ENCODE measurements around the gene RABGAP1L.
"Not testable (repeated sequence)": the region's sequence is repeated elsewhere in the genome, so short reads cannot be mapped to it uniquely, and the experiment has no call there.

The RABGAP1L gene

GRCh38 chr1:174580801-174581200, 421.5 kb downstream of the RABGAP1L start:
- no peak for DNase-seq (ENCODE audit: low read depth)
- TF ChIP-seq MYC (IDR thresholded peaks at IDR 0.05; ENCODE audit: low read depth, low read length) (no peak), CTCF (IDR thresholded peaks at IDR 0.05; ENCODE audit: low read depth, low read length) (no peak), POLR2A (IDR thresholded peaks at IDR 0.05; ENCODE audit: extremely low read depth, insufficient read length) (no peak), MAX (IDR thresholded peaks at IDR 0.05; ENCODE audit: low read depth, low read length) (no peak)

GRCh38 chr1:174583316-174583715, 424.0 kb downstream of the RABGAP1L start:
- H3K4me3 ChIP-seq (ENCODE audit: low read depth, low read length), result no peak overlapping the region
- TF ChIP-seq POLR2A (IDR thresholded peaks at IDR 0.05; ENCODE audit: extremely low read depth, insufficient read length), result no peak
- TF ChIP-seq CTCF (IDR thresholded peaks at IDR 0.05; ENCODE audit: low read depth, low read length), result no peak
- no peak for TF ChIP-seq MAX (IDR thresholded peaks at IDR 0.05; ENCODE audit: low read depth, low read length)
- TF ChIP-seq MYC (IDR thresholded peaks at IDR 0.05; ENCODE audit: low read depth, low read length), result no peak
- no peak for DNase-seq (ENCODE audit: low read depth)

More at GRCh38 chr1:174580801-174581200, 421.5 kb downstream of the RABGAP1L start:
- no peak overlapping the region for H3K4me3 ChIP-seq (ENCODE audit: low read depth, low read length)

- H3K4me3 ChIP-seq (ENCODE audit: low read depth, low read length), result no peak overlapping the region
- no peak for TF ChIP-seq MYC (IDR thresholded peaks at IDR 0.05; ENCODE audit: low read depth, low read length)
- TF ChIP-seq POLR2A (IDR thresholded peaks at IDR 0.05; ENCODE audit: extremely low read depth, insufficient read length), result no peak
- no peak for TF ChIP-seq CTCF (IDR thresholded peaks at IDR 0.05; ENCODE audit: low read depth, low read length)
- DNase-seq (ENCODE audit: low read depth), result no peak
These were observed 424.8 kb downstream of the RABGAP1L start for GRCh38 chr1:174584071-174584470.

- DNase-seq (ENCODE audit: low read depth); H3K4me3 ChIP-seq (ENCODE audit: low read depth, low read length): not testable (repeated sequence)
These were observed 429.3 kb downstream of the RABGAP1L start for GRCh38 chr1:174588618-174589017.

- no peak overlapping the region for H3K4me3 ChIP-seq (ENCODE audit: low read depth, low read length)
- TF ChIP-seq MYC (IDR thresholded peaks at IDR 0.05; ENCODE audit: low read depth, low read length) (no peak), CTCF (IDR thresholded peaks at IDR 0.05; ENCODE audit: low read depth, low read length) (no peak), POLR2A (IDR thresholded peaks at IDR 0.05; ENCODE audit: extremely low read depth, insufficient read length) (no peak), MAX (IDR thresholded peaks at IDR 0.05; ENCODE audit: low read depth, low read length) (no peak)
These were observed 445.9 kb downstream of the RABGAP1L start for GRCh38 chr1:174605198-174605597.

GRCh38 chr1:174606471-174606870, 447.2 kb downstream of the RABGAP1L start:
- no peak for DNase-seq (ENCODE audit: low read depth)
- H3K4me3 ChIP-seq (ENCODE audit: low read depth, low read length), result no peak overlapping the region
- TF ChIP-seq CTCF (IDR thresholded peaks at IDR 0.05; ENCODE audit: low read depth, low read length), result no peak
- no peak for TF ChIP-seq MYC (IDR thresholded peaks at IDR 0.05; ENCODE audit: low read depth, low read length)
- no peak for TF ChIP-seq POLR2A (IDR thresholded peaks at IDR 0.05; ENCODE audit: extremely low read depth, insufficient read length)
- no peak for TF ChIP-seq MAX (IDR thresholded peaks at IDR 0.05; ENCODE audit: low read depth, low read length)

More at GRCh38 chr1:174605198-174605597, 445.9 kb downstream of the RABGAP1L start:
- DNase-seq (ENCODE audit: low read depth), result no peak

GRCh38 chr1:174617905-174618304, 458.6 kb downstream of the RABGAP1L start:
- not testable (repeated sequence) for H3K4me3 ChIP-seq (ENCODE audit: low read depth, low read length); DNase-seq (ENCODE audit: low read depth)
